IMR-90 (cell line): ENCODE data around the gene TAS2R1. TPM values are rescaled to one million over a fixed set of nuclear protein-coding genes. Genes with fewer than 3 reads are reported as not detected.
"Not testable (repeated sequence)": the region's sequence is repeated elsewhere in the genome, so short reads cannot be mapped to it uniquely, and the experiment has no call there.

Experiments used
- ATAC-seq: fragments of 200-7000 bp; cut with Tn5 transposase; 2 replicates; pipeline ENCODE4 v1.9.1; 2020; ENCODE audit warnings: low read depth, mild to moderate bottlenecking, moderate library complexity
- BruUV-seq: library from RNA; stranded (reverse); fragments of 400-500 nt; replicated peaks from 2 replicates; lab custom pipeline; 2021; lab: Mats Ljungman, UMichigan
- CTCF ChIA-PET: fragments of 300-600 bp; formaldehyde crosslinking; extraction: SDS; loops from one replicate; lab custom pipeline; 2021; ENCODE audit warnings: antibody characterized with exemption; lab: Yijun Ruan, JAX
- POLR2A ChIA-PET: fragments of 300-600 bp; sonication (Branson Sonifier 250); formaldehyde crosslinking; loops from one replicate; lab custom pipeline; 2022; ENCODE audit warnings: antibody characterized with exemption; ENCODE audit not compliant: unreplicated experiment; lab: Charles Lee
- DNase-seq: peaks from one replicate; pipeline ENCODE4 v3.0.0; 2013
- H2AFZ ChIP-seq: replicated peaks from 2 replicates; pipeline ENCODE3; 2013; ENCODE audit warnings: low read length, mild to moderate bottlenecking; ENCODE audit not compliant: poor library complexity
- H2AK5ac ChIP-seq: 2 replicates; pipeline ENCODE4 v1.6.1; 2013; ENCODE audit warnings: low read depth, low read length, inconsistent platforms
- H2AK9ac ChIP-seq: replicated peaks from 2 replicates; pipeline ENCODE3; 2013; ENCODE audit warnings: mild to moderate bottlenecking, low read depth, low read length, moderate library complexity; ENCODE audit not compliant: poor library complexity
- H2BK120ac ChIP-seq: 2 replicates; pipeline ENCODE4 v1.6.1; 2013; ENCODE audit warnings: low read depth, low read length, inconsistent platforms
- H2BK15ac ChIP-seq: 3 replicates; pipeline ENCODE4 v1.6.1; 2013; ENCODE audit warnings: low read depth, low read length, inconsistent platforms
- H2BK20ac ChIP-seq: 2 replicates; pipeline ENCODE4 v1.6.1; 2013; ENCODE audit warnings: low read depth, mild to moderate bottlenecking, inconsistent platforms, low read length, moderate library complexity
- H2BK5ac ChIP-seq: 2 replicates; pipeline ENCODE4 v1.6.1; 2013; ENCODE audit warnings: mild to moderate bottlenecking, low read depth, low read length, inconsistent platforms; ENCODE audit not compliant: poor library complexity, severe bottlenecking
- H3K14ac ChIP-seq: replicated peaks from 2 replicates; pipeline ENCODE4 v1.6.1; 2013; ENCODE audit warnings: low read depth, low read length, inconsistent platforms
- H3K18ac ChIP-seq: 2 replicates; pipeline ENCODE4 v1.6.1; 2013; ENCODE audit warnings: low read depth, low read length, control low read depth
- H3K23ac ChIP-seq: 2 replicates; pipeline ENCODE4 v1.6.1; 2013; ENCODE audit warnings: low read depth, low read length, inconsistent platforms
- H3K27ac ChIP-seq: 2 replicates; pipeline ENCODE4 v1.5.1; 2013; ENCODE audit warnings: mild to moderate bottlenecking, control low read depth, low read length; ENCODE audit not compliant: insufficient read depth
- H3K27me3 ChIP-seq: 2 replicates; pipeline ENCODE4 v1.6.1; 2013; ENCODE audit warnings: low read length; ENCODE audit not compliant: control insufficient read depth, insufficient read depth
- H3K36me3 ChIP-seq: 2 replicates; pipeline ENCODE4 v1.6.1; 2013; ENCODE audit warnings: low read length, mixed read lengths; ENCODE audit not compliant: control insufficient read depth, insufficient read depth
- H3K4ac ChIP-seq: 2 replicates; pipeline ENCODE4 v1.6.1; 2013; ENCODE audit warnings: low read depth, low read length, inconsistent platforms
- H3K4me1 ChIP-seq: 2 replicates; pipeline ENCODE4 v1.6.1; 2013; ENCODE audit warnings: low read length, mixed read lengths; ENCODE audit not compliant: control insufficient read depth, insufficient read depth
- H3K4me2 ChIP-seq: 2 replicates; pipeline ENCODE4 v1.6.1; 2013; ENCODE audit warnings: low read depth, mild to moderate bottlenecking, control low read depth, low read length, moderate library complexity
- H3K4me3 ChIP-seq: 2 replicates; pipeline ENCODE4 v1.5.1; 2013; ENCODE audit warnings: low read depth, mild to moderate bottlenecking, control low read depth, low read length, moderate library complexity; ENCODE audit not compliant: insufficient read depth
- H3K56ac ChIP-seq: 2 replicates; pipeline ENCODE4 v1.6.1; 2013; ENCODE audit warnings: low read length, inconsistent platforms; ENCODE audit not compliant: insufficient read depth; ENCODE audit errors: extremely low read depth
- H3K79me1 ChIP-seq, 2 experiments: 2 replicates each; pipeline ENCODE4 v1.6.1; 2013; ENCODE audit warnings: low read length in 2 of 2, inconsistent platforms in 1 of 2, low read depth in 1 of 2
- H3K9ac ChIP-seq: 2 replicates; pipeline ENCODE4 v1.6.1; 2013; ENCODE audit warnings: low read depth, low read length, control low read depth
- H3K9me1 ChIP-seq: 2 replicates; pipeline ENCODE4 v1.6.1; 2013; ENCODE audit warnings: low read length, inconsistent platforms; ENCODE audit not compliant: insufficient read depth
- H3K9me3 ChIP-seq: 2 replicates; pipeline ENCODE4 v1.6.1; 2013; ENCODE audit warnings: low read length; ENCODE audit not compliant: control insufficient read depth, insufficient read depth
- H4K20me1 ChIP-seq: 2 replicates; pipeline ENCODE4 v1.6.1; 2013; ENCODE audit warnings: low read length, inconsistent platforms; ENCODE audit not compliant: insufficient read depth
- H4K5ac ChIP-seq: 2 replicates; pipeline ENCODE4 v1.6.1; 2013; ENCODE audit warnings: mild to moderate bottlenecking, low read depth, low read length, control low read depth
- H4K8ac ChIP-seq, 2 experiments: 2 replicates each; pipeline ENCODE4 v1.6.1; 2013; ENCODE audit warnings: low read depth in 2 of 2, low read length in 2 of 2, control low read depth in 1 of 2, inconsistent platforms in 1 of 2
- H4K91ac ChIP-seq: 2 replicates; pipeline ENCODE4 v1.6.1; 2013; ENCODE audit warnings: low read depth, low read length, inconsistent platforms; ENCODE audit not compliant: insufficient read depth
- CEBPB ChIP-seq: IDR thresholded peaks from 2 replicates; pipeline ENCODE4 v1.6.1; 2012; ENCODE audit warnings: low read depth, low read length, improper control_type of control experiment
- MAZ ChIP-seq: IDR thresholded peaks from 2 replicates; pipeline ENCODE4 v1.6.1; 2012; ENCODE audit warnings: low read depth, mild to moderate bottlenecking, low read length, improper control_type of control experiment, moderate library complexity, borderline replicate concordance
- MXI1 ChIP-seq: IDR thresholded peaks from 2 replicates; pipeline ENCODE4 v1.6.1; 2012; ENCODE audit warnings: low read depth, mild to moderate bottlenecking, low read length, moderate library complexity, borderline replicate concordance
- POLR2A ChIP-seq: IDR thresholded peaks from 2 replicates; pipeline ENCODE4 v1.6.1; 2012; ENCODE audit warnings: mild to moderate bottlenecking, low read depth, low read length
- RAD21 ChIP-seq: IDR thresholded peaks from 2 replicates; pipeline ENCODE4 v1.6.1; 2012; ENCODE audit warnings: low read length, improper control_type of control experiment
- WGBS, 2 experiments: methylation state at CpG; one replicate each; pipeline versions ENCODE4 v1.1.5 to v1.1.7; 2013; ENCODE audit warnings: missing lambda C conversion rate in 2 of 2; ENCODE audit not compliant: insufficient read length in 1 of 2; ENCODE audit errors: extremely low coverage in 2 of 2; 5-methylcytosine and 5-hydroxymethylcytosine counted together
- dilution Hi-C: fragments of 300-500 bp; cut with HindIII; formaldehyde crosslinking; loops from one replicate; pipeline ENCODE4 v1.14.3; 2018; ENCODE audit warnings: low sequenced_read_pairs; ENCODE audit not compliant: unreplicated experiment
- in situ Hi-C: fragments of 300-500 bp; cut with MboI; formaldehyde crosslinking; loops from 3 replicates; pipeline ENCODE4 v1.14.3; 2019; ENCODE audit warnings: low sequenced_read_pairs, inconsistent platforms, mixed read lengths
- intact Hi-C: fragments of 100-400 bp; cut with micrococcal nuclease; formaldehyde crosslinking; loops from 2 replicates; pipeline ENCODE4 v1.10.0; 2022
- polyA plus RNA-seq, 3 experiments: library from polyadenylated mRNA; depleted of rRNA; stranded (reverse); fragments of >200 nt; gene quantifications; 2 replicates each; pipeline ENCODE4 v1.2.3, GENCODE V29; 2012; ENCODE audit warnings: low replicate concordance in 1 of 3
- total RNA-seq: library from RNA; depleted of rRNA; stranded (reverse); fragments of >200 nt; gene quantifications from 2 replicates; pipeline ENCODE4 v1.2.3, GENCODE V29; 2012
- TF ChIP-seq, protein P1 (sequence below): fragments of 150-350 bp; IDR thresholded peaks from 2 replicates; pipeline ENCODE4 v1.6.1; 2016; ENCODE audit warnings: low read depth, mild to moderate bottlenecking, low read length, moderate library complexity, borderline replicate concordance

Gene TAS2R1
- total and polyA plus RNA-seq, 2 of the 4 experiments (the other 2 are of a cell fraction): not detected

- Histone ChIP-seq H2BK15ac (no peak overlapping the region), H3K36me3 (no peaks in the 10 kb centered on the region), H3K79me1 (no peaks in the 10 kb centered on the region), H3K9me3 (no peaks in the 10 kb centered on the region), H3K4me1 (peaks cover 2% of the 10 kb centered on the region; the same call in 1 of the 2 replicates), H2AK9ac (no peak overlapping the region), H2BK5ac (no peak overlapping the region), H3K27ac (no peak overlapping the region), H4K91ac (no peak overlapping the region), H2AK5ac (no peak overlapping the region; the same call in 1 of the 2 replicates), H4K5ac (no peak overlapping the region), H3K4me2 (no peak overlapping the region), H3K9me1 (no peaks in the 10 kb centered on the region; the same call in 1 of the 2 replicates), H3K27me3 (no peaks in the 10 kb centered on the region; the same call in 1 of the 2 replicates), H4K20me1 (no peaks in the 10 kb centered on the region), H3K9ac (no peak overlapping the region), H3K23ac (no peak overlapping the region), H2AFZ (no peak overlapping the region), H2BK120ac (no peak overlapping the region), H3K14ac (no peak overlapping the region), H4K8ac (no peak overlapping the region), H3K4me3 (no peak overlapping the region), H3K18ac (no peak overlapping the region), H3K4ac (no peak overlapping the region), H3K56ac (no peak overlapping the region), H2BK20ac (no peak overlapping the region)
- dilution Hi-C loops (no loop called here), intact Hi-C loops (no loop called here), in situ Hi-C loops (no loop called here)
- no CpG with 5 or more reads among the region's 3 CpGs for WGBS, 2 experiments
- DNase-seq (no peak), ATAC-seq (no peak)
- ChIA-PET CTCF (no interaction called here), POLR2A (no interaction called here)
- no TSS peak for BruUV-seq
- TF ChIP-seq, protein P1, sequence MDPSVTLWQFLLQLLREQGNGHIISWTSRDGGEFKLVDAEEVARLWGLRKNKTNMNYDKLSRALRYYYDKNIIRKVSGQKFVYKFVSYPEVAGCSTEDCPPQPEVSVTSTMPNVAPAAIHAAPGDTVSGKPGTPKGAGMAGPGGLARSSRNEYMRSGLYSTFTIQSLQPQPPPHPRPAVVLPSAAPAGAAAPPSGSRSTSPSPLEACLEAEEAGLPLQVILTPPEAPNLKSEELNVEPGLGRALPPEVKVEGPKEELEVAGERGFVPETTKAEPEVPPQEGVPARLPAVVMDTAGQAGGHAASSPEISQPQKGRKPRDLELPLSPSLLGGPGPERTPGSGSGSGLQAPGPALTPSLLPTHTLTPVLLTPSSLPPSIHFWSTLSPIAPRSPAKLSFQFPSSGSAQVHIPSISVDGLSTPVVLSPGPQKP: no peak
- TF ChIP-seq RAD21 (no peak), POLR2A (no peak), MAZ (no peak), MXI1 (no peak), CEBPB (no peak)
These were observed 30.8 kb downstream of the TAS2R1 start for GRCh38 chr5:9599391-9599790.

GRCh38 chr5:9598329-9598728 is 31.8 kb downstream of the TAS2R1 start:
- WGBS, 2 experiments: no CpG with 5 or more reads among the region's 6 CpGs
- H3K9me1 ChIP-seq, intact Hi-C loops, H2BK20ac ChIP-seq, H2AK5ac ChIP-seq, BruUV-seq, H2BK120ac ChIP-seq, H3K4me3 ChIP-seq, H3K9me3 ChIP-seq, H3K79me1 ChIP-seq, H4K20me1 ChIP-seq, H3K4me1 ChIP-seq, H2AK9ac ChIP-seq, H3K27me3 ChIP-seq, H3K9ac ChIP-seq, H3K23ac ChIP-seq, H4K8ac ChIP-seq, CTCF ChIA-PET, ATAC-seq, H2AFZ ChIP-seq, H3K27ac ChIP-seq, H3K56ac ChIP-seq, H3K18ac ChIP-seq, H2BK15ac ChIP-seq, H3K14ac ChIP-seq, H4K91ac ChIP-seq, H3K4me2 ChIP-seq, POLR2A ChIA-PET, H3K4ac ChIP-seq, H4K5ac ChIP-seq, H3K36me3 ChIP-seq, dilution Hi-C loops, in situ Hi-C loops, H2BK5ac ChIP-seq, DNase-seq: not testable (repeated sequence)
